H1 (cell line): ENCODE results near the gene CERCAM. TPM values are rescaled to one million over a fixed set of nuclear protein-coding genes. Genes with fewer than 3 reads are reported as not detected.

Experiments used
- BRCA1 ChIP-seq: IDR thresholded peaks from 2 replicates; pipeline ENCODE4 v1.6.1; 2012; ENCODE audit warnings: low read depth, low read length, improper control_type of control experiment
- EGR1 ChIP-seq: IDR thresholded peaks from 2 replicates; pipeline ENCODE4 v1.6.1; 2011; ENCODE audit warnings: low read depth, low read length, borderline replicate concordance
- GABPA ChIP-seq: IDR thresholded peaks from 2 replicates; pipeline ENCODE4 v1.6.1; 2011; ENCODE audit warnings: mild to moderate bottlenecking, low read length, moderate library complexity, borderline replicate concordance; ENCODE audit not compliant: insufficient read depth
- GTF2F1 ChIP-seq: IDR thresholded peaks from 2 replicates; pipeline ENCODE4 v1.6.1; 2012; ENCODE audit warnings: low read depth, low read length, improper control_type of control experiment, borderline replicate concordance
- KDM5A ChIP-seq: fragments of 200-600 bp; IDR thresholded peaks from 2 replicates; pipeline ENCODE4 v1.7.1; 2012; ENCODE audit warnings: mild to moderate bottlenecking, low read length, inconsistent platforms, mixed read lengths
- SAP30 ChIP-seq: fragments of 300-600 bp; sonication (generic); IDR thresholded peaks from 2 replicates; pipeline ENCODE4 v1.7.1; 2012; ENCODE audit warnings: low read length, moderate library complexity, mild to moderate bottlenecking, inconsistent platforms; ENCODE audit not compliant: insufficient read depth, insufficient replicate concordance
- SP2 ChIP-seq: IDR thresholded peaks from 2 replicates; pipeline ENCODE4 v1.6.1; 2012; ENCODE audit warnings: mild to moderate bottlenecking, low read length, inconsistent platforms
- TAF7 ChIP-seq: optimal IDR thresholded peaks from 2 replicates; pipeline ENCODE3; 2011; ENCODE audit warnings: low read depth, mild to moderate bottlenecking, inconsistent platforms, low read length, moderate library complexity, borderline replicate concordance
- polyA plus RNA-seq, 7 experiments: library from polyadenylated mRNA; depleted of rRNA in 3 of 7; stranded (reverse) in 5 of 7; unstranded in 2 of 7; fragments of >200 nt in 5 of 7; fragments of 200-250 nt in 2 of 7; gene quantifications; 1 replicate in 5 of 7; 2 replicates in 1 of 7; 4 replicates in 1 of 7; pipeline versions ENCODE4 v1.2.1 to v1.2.3, GENCODE V29; 2011 to 2013; ENCODE audit warnings: missing spikeins in 2 of 7, mixed read lengths in 2 of 7
- total RNA-seq: library from RNA; stranded (reverse); fragmentation: NEBNext Ultra II Directional; extraction: Animal tissue kit (Norgen Biotek cat#: 25700); gene quantifications from 2 replicates; pipeline ENCODE4 v1.2.1, GENCODE V29; 2021
- TF ChIP-seq, protein P1 (sequence below), 3 experiments: IDR thresholded peaks; 1 replicate in 2 of 3; 2 replicates in 1 of 3; pipeline versions ENCODE4 v1.5.1 to v1.6.1; 2011; ENCODE audit warnings: low read length in 3 of 3, mild to moderate bottlenecking in 3 of 3, inconsistent platforms in 2 of 3, low read depth in 1 of 3, moderate library complexity in 1 of 3; ENCODE audit not compliant: insufficient read depth in 1 of 3; ENCODE audit errors: control extremely low read depth in 1 of 3

CERCAM gene
- total and polyA plus RNA-seq, 2 of the 8 experiments (the other 6 are each of a cell fraction or from before 2014, with no cell fraction given), result 3.1 to 5.2 TPM

GRCh38 chr9:128415281-128415680 is 5.4 kb upstream of the CERCAM start (continued):
- TF ChIP-seq GTF2F1 (no peak), TAF7 (no peak), SAP30 (no peak), EGR1 (no peak), GABPA (no peak), KDM5A (no peak), BRCA1 (no peak), SP2 (no peak)
- TF ChIP-seq, protein P1, sequence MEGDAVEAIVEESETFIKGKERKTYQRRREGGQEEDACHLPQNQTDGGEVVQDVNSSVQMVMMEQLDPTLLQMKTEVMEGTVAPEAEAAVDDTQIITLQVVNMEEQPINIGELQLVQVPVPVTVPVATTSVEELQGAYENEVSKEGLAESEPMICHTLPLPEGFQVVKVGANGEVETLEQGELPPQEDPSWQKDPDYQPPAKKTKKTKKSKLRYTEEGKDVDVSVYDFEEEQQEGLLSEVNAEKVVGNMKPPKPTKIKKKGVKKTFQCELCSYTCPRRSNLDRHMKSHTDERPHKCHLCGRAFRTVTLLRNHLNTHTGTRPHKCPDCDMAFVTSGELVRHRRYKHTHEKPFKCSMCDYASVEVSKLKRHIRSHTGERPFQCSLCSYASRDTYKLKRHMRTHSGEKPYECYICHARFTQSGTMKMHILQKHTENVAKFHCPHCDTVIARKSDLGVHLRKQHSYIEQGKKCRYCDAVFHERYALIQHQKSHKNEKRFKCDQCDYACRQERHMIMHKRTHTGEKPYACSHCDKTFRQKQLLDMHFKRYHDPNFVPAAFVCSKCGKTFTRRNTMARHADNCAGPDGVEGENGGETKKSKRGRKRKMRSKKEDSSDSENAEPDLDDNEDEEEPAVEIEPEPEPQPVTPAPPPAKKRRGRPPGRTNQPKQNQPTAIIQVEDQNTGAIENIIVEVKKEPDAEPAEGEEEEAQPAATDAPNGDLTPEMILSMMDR (IDR thresholded peaks at IDR 0.05; ENCODE audit: control extremely low read depth in 1 of 3, insufficient read depth in 1 of 3, low read depth in 1 of 3, low read length in 3 of 3), result no peak
